Skeletal muscle tissue (tissue), 4 donors: ENCODE measurements around the gene ERLIN1. TPM values are rescaled to one million over a fixed set of nuclear protein-coding genes. Genes with fewer than 3 reads are reported as not detected.

Source experiments
- H3K27ac ChIP-seq: one replicate; pipeline ENCODE4 v1.7.0; 2013; ENCODE audit warnings: mild to moderate bottlenecking, low read depth, low read length, inconsistent platforms
- H3K27me3 ChIP-seq, 3 donors: one replicate each; pipeline ENCODE4 v1.7.0; 2013; ENCODE audit warnings: low read length in 3 of 3; ENCODE audit not compliant: control insufficient read depth in 3 of 3, insufficient read depth in 3 of 3
- H3K36me3 ChIP-seq, 3 donors: one replicate each; pipeline ENCODE4 v1.7.0; 2013; ENCODE audit warnings: low read length in 3 of 3; ENCODE audit not compliant: control insufficient read depth in 3 of 3, insufficient read depth in 3 of 3
- H3K4me1 ChIP-seq, 3 donors: one replicate each; pipeline ENCODE4 v1.7.0; 2013; ENCODE audit warnings: low read length in 3 of 3, mild to moderate bottlenecking in 3 of 3; ENCODE audit not compliant: control insufficient read depth in 3 of 3, insufficient read depth in 3 of 3
- H3K4me3 ChIP-seq, 3 donors: one replicate each; pipeline ENCODE4 v1.7.0; 2013; ENCODE audit warnings: low read length in 3 of 3
- H3K9ac ChIP-seq, 3 donors: one replicate each; pipeline ENCODE4 v1.7.0; 2013; ENCODE audit warnings: low read length in 3 of 3, mild to moderate bottlenecking in 3 of 3, moderate library complexity in 2 of 3, low read depth in 1 of 3
- H3K9me3 ChIP-seq, 3 donors: one replicate each; pipeline ENCODE4 v1.7.0; 2013; ENCODE audit warnings: low read length in 3 of 3; ENCODE audit not compliant: control insufficient read depth in 3 of 3
- total RNA-seq: library from RNA; depleted of rRNA; stranded (reverse); fragments of >200 nt; gene quantifications from one replicate; pipeline ENCODE4 v1.2.3, GENCODE V29; 2014
- donor health status: Osteomylitis.

ERLIN1 gene
- total RNA-seq, 1 donor from 2014 or later = 19.3 TPM

DNA sequence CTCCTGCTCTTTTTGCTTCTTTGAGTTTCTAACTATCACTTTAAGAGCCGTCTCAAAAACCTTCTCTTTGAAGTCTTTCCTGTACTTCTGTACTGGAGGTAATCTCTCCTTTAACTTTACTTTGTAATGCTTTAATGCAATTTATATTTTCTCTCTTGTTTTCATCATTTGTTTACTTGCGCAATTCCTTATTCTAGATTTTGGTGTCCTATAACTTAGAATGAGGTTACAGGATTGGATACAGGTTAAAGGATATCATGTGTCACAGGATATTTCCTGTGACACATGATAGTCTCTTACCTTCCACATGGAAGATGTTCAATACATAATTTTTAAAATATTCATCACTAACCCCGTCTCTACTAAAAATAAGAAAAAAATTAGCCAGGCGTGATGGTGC lies 61.7 kb downstream of the ERLIN1 start:
- no peak overlapping the region for H3K27ac ChIP-seq
- no peaks in the 10 kb centered on the region for H3K9me3 ChIP-seq
- H3K4me1 ChIP-seq = no peaks in the 10 kb centered on the region
- no peaks in the 10 kb centered on the region for H3K27me3 ChIP-seq
- H3K4me3 ChIP-seq = no peak overlapping the region
- no peaks in the 10 kb centered on the region for H3K36me3 ChIP-seq
- H3K9ac ChIP-seq = no peak overlapping the region

DNA sequence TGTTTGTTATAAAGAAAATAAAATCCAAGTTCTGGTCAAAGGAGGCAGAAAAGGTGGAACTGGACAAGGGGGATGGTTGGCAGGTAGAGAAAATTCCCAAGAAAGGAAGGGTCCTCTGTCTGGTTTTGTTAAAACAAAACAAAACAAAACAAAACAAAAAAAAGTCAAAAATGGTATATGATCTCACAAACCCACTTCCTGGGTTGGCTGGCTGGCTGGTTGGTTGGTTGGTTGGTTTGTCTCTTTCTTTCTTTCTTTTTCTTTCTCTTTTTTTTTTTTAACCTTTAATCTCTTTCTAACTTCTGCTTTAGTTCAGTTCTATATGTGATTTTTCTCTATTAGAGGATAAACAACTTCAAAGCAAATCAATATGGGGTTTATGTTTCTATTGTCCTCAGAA lies 63.0 kb downstream of the ERLIN1 start:
- Histone ChIP-seq H3K36me3 (no peaks in the 10 kb centered on the region), H3K4me3 (no peak overlapping the region), H3K4me1 (no peaks in the 10 kb centered on the region), H3K27me3 (no peaks in the 10 kb centered on the region), H3K9me3 (no peaks in the 10 kb centered on the region), H3K9ac (no peak overlapping the region), H3K27ac (no peak overlapping the region)

DNA sequence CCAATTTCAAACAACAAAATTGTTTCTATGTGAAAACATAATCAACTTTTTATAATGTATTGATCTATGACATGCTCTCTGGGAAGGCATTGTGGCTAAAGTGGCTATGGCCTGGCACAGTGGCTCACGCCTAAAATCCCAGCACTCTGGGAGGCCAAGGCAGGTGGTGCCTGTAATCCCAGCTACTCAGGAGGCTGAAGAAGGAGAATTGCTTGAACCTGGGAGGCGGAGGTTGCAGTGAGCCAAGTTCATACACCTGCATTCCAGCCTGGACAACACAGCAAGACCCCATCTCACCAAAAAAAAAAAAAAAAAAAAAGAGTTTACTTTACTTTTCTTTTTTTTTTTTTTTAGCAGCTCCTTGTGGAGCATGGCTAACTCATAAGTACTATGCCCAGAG lies 65.3 kb downstream of the ERLIN1 start:
- H3K4me1 ChIP-seq = no peaks in the 10 kb centered on the region
- H3K27me3 ChIP-seq = peaks cover 0 to 14% (median 5%) of the 10 kb centered on the region in 3 donors
- no peak overlapping the region for H3K4me3 ChIP-seq
- H3K9ac ChIP-seq = no peak overlapping the region
- H3K36me3 ChIP-seq = no peaks in the 10 kb centered on the region
- H3K27ac ChIP-seq = no peak overlapping the region
- no peaks in the 10 kb centered on the region for H3K9me3 ChIP-seq

DNA sequence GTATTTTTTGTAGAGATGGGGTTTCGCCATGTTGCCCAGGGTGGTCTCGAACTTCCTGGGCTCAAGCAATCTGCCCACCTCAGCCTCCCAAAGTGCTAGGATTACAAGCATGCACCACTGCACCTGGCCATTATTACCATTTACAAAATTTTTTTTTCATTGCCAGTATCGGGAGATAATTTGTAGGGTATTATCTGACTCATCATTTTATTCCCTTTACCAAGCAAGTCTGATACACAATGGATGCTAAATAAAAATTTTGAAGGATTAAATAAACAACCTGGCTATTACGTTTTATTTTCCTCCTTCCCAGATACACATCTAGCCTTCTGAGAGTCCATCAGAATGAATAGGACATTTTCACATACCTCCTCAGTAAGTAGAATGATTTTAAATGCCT lies 66.1 kb downstream of the ERLIN1 start:
- H3K27me3 ChIP-seq = peaks cover 0 to 14% (median 5%) of the 10 kb centered on the region in 3 donors
- no peak overlapping the region for H3K9ac ChIP-seq
- no peaks in the 10 kb centered on the region for H3K4me1 ChIP-seq
- H3K36me3 ChIP-seq = no peaks in the 10 kb centered on the region
- no peak overlapping the region for H3K27ac ChIP-seq
- no peaks in the 10 kb centered on the region for H3K9me3 ChIP-seq
- no peak overlapping the region for H3K4me3 ChIP-seq

DNA sequence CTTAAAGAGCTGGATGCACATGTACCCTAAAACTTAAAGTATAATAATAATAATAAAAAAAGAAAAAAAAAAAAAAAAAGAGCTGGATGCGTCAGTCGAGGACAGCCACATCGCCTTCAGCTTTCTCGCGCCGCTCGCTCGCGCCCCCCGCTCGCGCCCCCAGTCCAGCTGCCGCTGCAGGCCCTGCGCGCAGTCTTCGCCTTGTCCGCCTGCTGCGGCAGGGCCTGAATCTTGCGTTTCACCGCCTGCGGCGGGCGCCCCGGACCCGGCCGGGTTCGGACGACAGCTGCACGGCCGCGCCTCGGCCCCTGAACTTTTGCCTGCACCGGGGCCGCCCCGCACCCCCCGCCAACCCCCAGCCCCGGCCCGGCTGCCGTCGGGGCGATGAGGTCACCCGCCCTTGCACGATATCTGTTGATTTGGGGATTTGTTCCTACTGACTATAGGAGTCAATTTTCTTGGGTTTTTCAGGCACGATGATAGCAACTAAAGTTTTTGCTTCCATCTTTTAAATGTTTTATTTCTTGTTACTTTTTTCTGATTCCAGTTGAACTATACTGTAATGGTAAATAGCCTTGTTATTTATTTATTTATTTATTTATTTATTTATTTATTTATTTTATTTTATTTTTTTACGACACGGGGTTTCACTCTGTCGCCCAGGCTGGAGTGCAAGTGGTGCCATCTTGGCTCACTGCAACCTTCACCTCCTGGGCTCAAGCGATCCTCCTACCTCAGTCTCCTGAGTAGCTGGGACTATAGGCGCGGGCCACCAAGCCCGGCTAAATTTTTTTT lies 70.7 kb downstream of the ERLIN1 start:
- H3K27ac ChIP-seq = no peak overlapping the region
- H3K4me1 ChIP-seq = no peaks in the 10 kb centered on the region
- H3K36me3 ChIP-seq = no peaks in the 10 kb centered on the region
- H3K9me3 ChIP-seq = no peaks in the 10 kb centered on the region
- H3K4me3 ChIP-seq = no peak overlapping the region
- no peak overlapping the region for H3K9ac ChIP-seq
- H3K27me3 ChIP-seq = peaks cover 0 to 14% (median 5%) of the 10 kb centered on the region in 3 donors

DNA sequence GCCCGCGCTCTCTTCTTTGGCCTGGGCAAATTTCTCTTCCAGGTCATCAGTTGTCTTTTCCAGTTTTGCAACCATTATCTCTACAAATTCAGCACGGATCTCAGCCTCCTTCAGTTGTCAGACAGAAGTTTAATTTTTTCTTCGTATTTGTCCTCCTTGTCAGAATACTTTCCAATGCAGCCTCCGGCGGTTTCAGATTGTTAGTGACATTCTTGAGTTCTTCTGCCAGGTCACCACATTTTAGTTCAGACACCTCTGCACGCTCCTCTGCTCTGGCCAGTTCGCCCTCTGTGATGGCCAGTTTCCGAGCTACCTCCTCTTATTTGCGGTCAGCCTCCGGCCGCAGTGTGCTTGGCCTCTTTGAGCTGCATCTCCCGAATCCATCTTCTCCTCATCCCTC lies 71.4 kb downstream of the ERLIN1 start:
- Histone ChIP-seq H3K4me1 (no peaks in the 10 kb centered on the region), H3K9ac (no peak overlapping the region), H3K9me3 (no peaks in the 10 kb centered on the region), H3K27me3 (peaks cover 0 to 14% (median 5%) of the 10 kb centered on the region in 3 donors), H3K4me3 (no peak overlapping the region), H3K36me3 (no peaks in the 10 kb centered on the region), H3K27ac (no peak overlapping the region)

DNA sequence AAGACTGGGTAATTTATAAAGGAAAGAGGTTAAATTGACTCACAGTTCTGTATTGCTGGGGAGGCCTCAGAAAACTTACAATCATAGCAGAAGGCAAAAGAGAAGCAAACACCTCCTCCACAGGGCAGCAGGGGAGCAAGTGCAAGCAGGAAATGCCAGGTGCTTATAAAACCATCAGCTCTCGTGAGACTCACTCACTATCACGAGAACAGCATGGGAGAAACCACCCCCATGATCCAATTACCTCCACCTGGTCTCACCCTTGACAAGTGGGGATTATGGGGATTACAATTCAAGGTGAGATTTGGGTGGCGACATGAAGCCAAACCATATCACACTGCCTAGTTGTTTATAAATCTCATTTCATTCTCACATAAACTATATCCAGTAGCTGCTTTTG lies 76.2 kb downstream of the ERLIN1 start:
- Histone ChIP-seq H3K36me3 (no peaks in the 10 kb centered on the region), H3K27me3 (no peaks in the 10 kb centered on the region), H3K27ac (no peak overlapping the region), H3K9me3 (no peaks in the 10 kb centered on the region), H3K9ac (no peak overlapping the region), H3K4me1 (no peaks in the 10 kb centered on the region), H3K4me3 (no peak overlapping the region)

DNA sequence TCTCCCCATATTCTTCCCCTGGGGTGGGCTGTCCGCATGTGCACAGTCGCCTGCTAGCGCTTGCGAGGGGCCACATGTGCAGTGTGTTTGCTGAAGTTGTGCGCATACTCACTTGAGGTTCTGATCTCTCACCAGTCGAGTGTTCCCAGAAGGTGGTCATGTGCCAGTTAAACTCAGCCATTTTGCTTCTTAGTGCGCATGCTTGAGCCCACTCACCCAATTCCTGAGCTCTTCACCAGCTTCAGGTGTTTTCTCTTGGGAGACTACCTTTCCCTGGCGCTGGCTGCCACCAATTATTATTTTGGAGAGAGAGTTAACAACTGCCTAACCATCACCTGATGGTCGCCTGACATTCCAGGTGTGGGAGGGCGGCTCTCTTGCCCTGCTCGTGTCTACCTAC lies 79.0 kb downstream of the ERLIN1 start:
- Histone ChIP-seq H3K4me1 (no peaks in the 10 kb centered on the region), H3K9me3 (no peaks in the 10 kb centered on the region), H3K36me3 (no peaks in the 10 kb centered on the region), H3K4me3 (no peak overlapping the region), H3K27ac (no peak overlapping the region), H3K9ac (no peak overlapping the region), H3K27me3 (peaks cover 0 to 3% (median 0%) of the 10 kb centered on the region in 3 donors)

DNA sequence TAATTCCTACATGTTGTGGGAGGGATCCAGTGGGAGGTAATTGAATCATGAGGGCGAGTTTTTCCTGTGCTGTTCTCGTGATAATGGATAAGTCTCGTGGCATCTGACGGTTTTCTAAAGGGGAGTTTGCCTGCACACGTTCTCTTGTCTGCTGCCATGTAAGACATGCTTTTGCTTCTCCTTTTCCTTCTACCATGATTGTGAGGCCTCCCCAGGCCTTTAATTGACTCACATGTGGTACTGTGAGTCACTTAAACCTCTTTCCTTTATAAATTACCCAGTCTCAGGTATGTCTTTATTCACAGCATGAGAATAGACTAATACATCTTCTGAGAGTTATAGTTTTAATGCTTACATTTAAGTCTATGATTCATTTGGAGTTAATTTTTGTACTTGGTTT lies 81.5 kb downstream of the ERLIN1 start:
- H3K27me3 ChIP-seq = peaks cover 0 to 6% (median 5%) of the 10 kb centered on the region in 3 donors
- H3K27ac ChIP-seq = no peak overlapping the region
- no peak overlapping the region for H3K9ac ChIP-seq
- H3K36me3 ChIP-seq = no peaks in the 10 kb centered on the region
- no peaks in the 10 kb centered on the region for H3K4me1 ChIP-seq
- H3K9me3 ChIP-seq = no peaks in the 10 kb centered on the region
- H3K4me3 ChIP-seq = no peak overlapping the region

DNA sequence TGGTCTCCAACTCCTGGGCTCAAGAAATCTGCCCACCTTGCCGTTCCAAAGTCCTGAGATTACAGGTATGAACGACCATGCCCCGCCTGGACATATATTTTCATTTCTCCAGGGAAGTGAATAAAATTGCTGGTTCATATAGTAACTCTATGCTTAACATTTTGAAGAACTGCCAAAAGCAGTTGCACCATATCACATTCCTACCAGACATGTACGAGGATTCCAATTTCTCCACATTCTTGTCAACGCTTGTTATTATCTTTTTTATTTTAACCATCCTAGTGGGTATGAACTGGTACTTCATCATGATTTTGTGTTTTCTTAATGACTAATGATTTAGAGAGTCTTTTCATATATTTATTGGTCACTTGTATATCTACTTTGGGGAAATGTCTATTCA lies 82.2 kb downstream of the ERLIN1 start:
- Histone ChIP-seq H3K27me3 (peaks cover 0 to 6% (median 5%) of the 10 kb centered on the region in 3 donors), H3K4me1 (no peaks in the 10 kb centered on the region), H3K4me3 (no peak overlapping the region), H3K9me3 (no peaks in the 10 kb centered on the region), H3K36me3 (no peaks in the 10 kb centered on the region), H3K27ac (no peak overlapping the region), H3K9ac (no peak overlapping the region)
